ENCODE data around the gene FIBP. TPM values are rescaled to one million over a fixed set of nuclear protein-coding genes. Genes with fewer than 3 reads are reported as not detected.
A peak's percentile ranks its signal among the peaks of the same experiment; 100 is the strongest.

The FIBP gene
- total and polyA plus RNA-seq, 7 experiments from 2014 or later, result 25.9 to 78.3 (median 50.0) TPM

- ATAC-seq (no peak), DNase-seq (no peak)
- Mint-ChIP-seq H3K4me1 (peaks cover 23 to 52% (median 28%) of the 10 kb centered on the region in 7 donors), H3K27me3 (no peaks in the 10 kb centered on the region), H3K27ac (peak overlapping the region in 8 of 9 donors; percentile 59 to 93 (median 84)), H3K9me3 (no peaks in the 10 kb centered on the region), H3K36me3 (peaks cover 4 to 28% (median 13%) of the 10 kb centered on the region in 5 donors), H3K4me3 (peak overlapping the region; percentile 86 to 96 (median 93))
- Histone ChIP-seq H3K9me3 (ENCODE audit: control insufficient read depth in 2 of 3, low read length in 3 of 3) (no peaks in the 10 kb centered on the region), H3K27ac (ENCODE audit: low read depth, low read length) (peak overlapping the region; percentile 91), H3K4me1 (ENCODE audit: control insufficient read depth in 2 of 2, insufficient read depth in 2 of 2, low read length in 2 of 2) (peaks cover 26 to 28% of the 10 kb centered on the region in 2 donors), H3K27me3 (ENCODE audit: control insufficient read depth in 2 of 2, insufficient read depth in 2 of 2, low read length in 2 of 2) (no peaks in the 10 kb centered on the region), H3K4me3 (ENCODE audit: low read length) (peak overlapping the region; percentile 76), H3K36me3 (ENCODE audit: control insufficient read depth in 2 of 3, insufficient read depth in 3 of 3, low read length in 3 of 3) (peaks cover 0 to 45% (median 4%) of the 10 kb centered on the region in 3 experiments)
- POLR2A ChIA-PET, result interaction anchor here (1.0 to 5.7 kb wide), 6 partner anchors 31 to 60 kb away, joined by 3 to 54 read pairs (median 5); partner anchors contain the start of genes CCDC85B, FIBP and MUS81
- CTCF ChIA-PET, result interaction anchor here (0.5 to 1.7 kb wide), 5 partner anchors 30 to 160 kb away, joined by 3 to 5 read pairs (median 4); partner anchors contain the start of gene CCDC85B
- intact Hi-C loops (cut with micrococcal nuclease), result no loop called here
Measured at GRCh38 chr11:65920372-65920802, 32.1 kb upstream of the FIBP start.

DNA sequence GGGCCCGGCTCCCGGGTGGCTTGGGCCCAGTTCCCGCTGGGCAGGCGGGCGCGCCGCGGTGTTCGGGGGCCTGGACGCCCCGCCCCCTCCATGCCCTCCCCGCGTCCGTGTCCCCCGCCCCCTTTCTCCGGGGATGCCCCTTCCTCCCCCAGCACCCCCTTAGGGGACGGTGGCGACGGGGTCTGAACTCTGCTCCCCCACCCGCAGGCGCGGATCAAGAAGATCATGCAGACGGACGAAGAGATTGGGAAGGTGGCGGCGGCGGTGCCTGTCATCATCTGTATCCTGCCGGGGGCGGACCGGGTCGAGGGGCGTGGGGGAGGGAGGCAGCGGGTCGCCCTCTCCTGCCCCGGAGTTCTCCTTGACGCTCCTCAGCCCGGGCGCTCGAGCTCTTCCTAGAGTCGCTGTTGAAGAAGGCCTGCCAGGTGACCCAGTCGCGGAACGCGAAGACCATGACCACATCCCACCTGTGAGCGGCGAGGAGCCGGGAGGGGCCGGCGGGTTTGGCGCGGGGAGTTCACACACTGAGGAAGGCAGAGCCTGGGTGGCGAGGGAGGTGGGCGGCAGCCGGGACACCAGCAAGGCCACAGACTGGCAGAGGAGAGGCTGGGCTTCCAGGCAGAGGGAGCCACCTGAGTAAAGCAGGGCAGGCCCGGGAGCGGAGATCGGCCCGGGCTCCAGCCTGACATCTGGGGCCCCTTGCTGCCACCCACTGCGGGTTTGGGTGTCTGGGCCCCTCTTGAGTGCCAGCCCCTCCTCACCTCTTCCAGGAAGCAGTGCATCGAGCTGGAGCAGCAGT lies 31.5 kb upstream of the FIBP start:
- CTCF ChIA-PET, result interaction anchor here (0.5 to 1.7 kb wide), 5 partner anchors 29 to 160 kb away, joined by 3 to 5 read pairs (median 4); partner anchors contain the start of gene CCDC85B
- H3K9me3 Mint-ChIP-seq, result no peaks in the 10 kb centered on the region
- Histone ChIP-seq H3K36me3 (ENCODE audit: control insufficient read depth in 2 of 3, insufficient read depth in 3 of 3, low read length in 3 of 3) (peaks cover 0 to 43% (median 4%) of the 10 kb centered on the region in 3 experiments), H3K4me1 (ENCODE audit: control insufficient read depth in 2 of 2, insufficient read depth in 2 of 2, low read length in 2 of 2) (peaks cover 26 to 28% of the 10 kb centered on the region in 2 donors), H3K4me3 (ENCODE audit: low read length) (peak overlapping the region; percentile 76), H3K27me3 (ENCODE audit: control insufficient read depth in 2 of 2, insufficient read depth in 2 of 2, low read length in 2 of 2) (no peaks in the 10 kb centered on the region), H3K27ac (ENCODE audit: low read depth, low read length) (peak overlapping the region; percentile 91), H3K9me3 (ENCODE audit: control insufficient read depth in 2 of 3, low read length in 3 of 3) (no peaks in the 10 kb centered on the region)
- H3K36me3 Mint-ChIP-seq, result peaks cover 4 to 33% (median 13%) of the 10 kb centered on the region in 5 donors
- intact Hi-C loops (cut with micrococcal nuclease), result loop anchor here (1.0 kb wide), 15 partner anchors 9 to 349 kb away; partner anchors contain the start of genes BANF1 (in 2 of the 2), EIF1AD (in 2 of the 2), FOSL1 (in 2 of the 2) and PCNX3 (in 2 of the 2)
- H3K4me1 Mint-ChIP-seq, result peaks cover 28 to 58% (median 34%) of the 10 kb centered on the region in 7 donors
- ATAC-seq (peak; percentile 35), DNase-seq (peak in 1 of 9 donors; percentile 64)
- peak overlapping the region; percentile 86 to 96 (median 93) for H3K4me3 Mint-ChIP-seq
- POLR2A ChIA-PET, result interaction anchor here (0.8 to 5.7 kb wide), 7 partner anchors 13 to 60 kb away, joined by 3 to 54 read pairs (median 4); partner anchors contain the start of genes CCDC85B, FIBP and MUS81
- no peaks in the 10 kb centered on the region for H3K27me3 Mint-ChIP-seq
- H3K27ac Mint-ChIP-seq, result peak overlapping the region; percentile 77 to 93 (median 89)

DNA sequence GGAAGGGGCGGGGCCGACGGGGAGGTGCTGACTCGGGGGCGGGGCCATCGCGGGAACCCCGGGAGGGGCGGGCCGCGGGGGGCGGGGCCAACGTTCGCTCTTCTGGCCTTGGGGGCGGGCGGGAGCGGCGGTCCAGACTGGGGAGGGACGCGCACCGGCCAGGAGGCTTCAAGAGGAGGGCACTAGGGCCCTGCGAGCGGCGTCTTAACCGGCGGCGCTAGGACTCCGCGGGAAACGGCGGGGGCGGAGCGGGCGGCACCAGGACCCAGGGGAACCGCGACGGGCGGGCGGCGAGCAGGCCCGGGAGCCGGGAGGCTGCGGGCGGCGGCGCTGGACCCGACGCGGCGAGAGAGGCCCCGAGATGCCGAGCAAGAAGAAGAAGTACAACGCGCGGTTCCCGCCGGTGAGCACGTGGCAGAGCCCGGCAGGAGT lies 30.9 kb upstream of the FIBP start, which contains the start of gene DRAP1:
DRAP1 (plus strand) TSS at position 286 of the 432 bp plus-strand sequence; CDS start at position 362, 76 bp downstream.
- intact Hi-C loops (cut with micrococcal nuclease), result loop anchor here (1.0 kb wide), 15 partner anchors 9 to 349 kb away; partner anchors contain the start of genes BANF1 (in 2 of the 2), EIF1AD (in 2 of the 2), FOSL1 (in 2 of the 2) and PCNX3 (in 2 of the 2)
- Histone ChIP-seq H3K9me3 (ENCODE audit: control insufficient read depth in 2 of 3, low read length in 3 of 3) (no peaks in the 10 kb centered on the region), H3K4me1 (ENCODE audit: control insufficient read depth in 2 of 2, insufficient read depth in 2 of 2, low read length in 2 of 2) (peaks cover 26 to 28% of the 10 kb centered on the region in 2 donors), H3K27ac (ENCODE audit: low read depth, low read length) (peak within 1 kb of the TSS; percentile 95), H3K36me3 (ENCODE audit: control insufficient read depth in 2 of 3, insufficient read depth in 3 of 3, low read length in 3 of 3) (peaks cover 0 to 37% (median 4%) of the 10 kb centered on the region in 3 experiments), H3K4me3 (ENCODE audit: low read length) (peak within 1 kb of the TSS; percentile 83), H3K27me3 (ENCODE audit: control insufficient read depth in 2 of 2, insufficient read depth in 2 of 2, low read length in 2 of 2) (no peaks in the 10 kb centered on the region)
- Mint-ChIP-seq H3K36me3 (peaks cover 4 to 33% (median 13%) of the 10 kb centered on the region in 5 donors), H3K4me1 (peaks cover 32 to 61% (median 35%) of the 10 kb centered on the region in 7 donors), H3K27me3 (no peaks in the 10 kb centered on the region), H3K9me3 (no peaks in the 10 kb centered on the region), H3K4me3 (peak within 1 kb of the TSS; percentile 86 to 96 (median 93)), H3K27ac (peak within 1 kb of the TSS; percentile 79 to 96 (median 90))
- ATAC-seq, result peak; percentile 93
- CTCF ChIA-PET, result interaction anchor here (1.3 to 2.3 kb wide), 3 partner anchors 23 to 32 kb away, joined by 3 to 13 read pairs (median 4); partner anchors contain the start of gene CCDC85B
- peak; percentile 95 to 98 (median 97) for DNase-seq
- POLR2A ChIA-PET, result interaction anchor here (0.8 to 5.7 kb wide), 18 partner anchors 10 to 86 kb away, joined by 3 to 54 read pairs (median 6); partner anchors contain the start of genes CCDC85B, FIBP, MUS81 and SART1

DNA sequence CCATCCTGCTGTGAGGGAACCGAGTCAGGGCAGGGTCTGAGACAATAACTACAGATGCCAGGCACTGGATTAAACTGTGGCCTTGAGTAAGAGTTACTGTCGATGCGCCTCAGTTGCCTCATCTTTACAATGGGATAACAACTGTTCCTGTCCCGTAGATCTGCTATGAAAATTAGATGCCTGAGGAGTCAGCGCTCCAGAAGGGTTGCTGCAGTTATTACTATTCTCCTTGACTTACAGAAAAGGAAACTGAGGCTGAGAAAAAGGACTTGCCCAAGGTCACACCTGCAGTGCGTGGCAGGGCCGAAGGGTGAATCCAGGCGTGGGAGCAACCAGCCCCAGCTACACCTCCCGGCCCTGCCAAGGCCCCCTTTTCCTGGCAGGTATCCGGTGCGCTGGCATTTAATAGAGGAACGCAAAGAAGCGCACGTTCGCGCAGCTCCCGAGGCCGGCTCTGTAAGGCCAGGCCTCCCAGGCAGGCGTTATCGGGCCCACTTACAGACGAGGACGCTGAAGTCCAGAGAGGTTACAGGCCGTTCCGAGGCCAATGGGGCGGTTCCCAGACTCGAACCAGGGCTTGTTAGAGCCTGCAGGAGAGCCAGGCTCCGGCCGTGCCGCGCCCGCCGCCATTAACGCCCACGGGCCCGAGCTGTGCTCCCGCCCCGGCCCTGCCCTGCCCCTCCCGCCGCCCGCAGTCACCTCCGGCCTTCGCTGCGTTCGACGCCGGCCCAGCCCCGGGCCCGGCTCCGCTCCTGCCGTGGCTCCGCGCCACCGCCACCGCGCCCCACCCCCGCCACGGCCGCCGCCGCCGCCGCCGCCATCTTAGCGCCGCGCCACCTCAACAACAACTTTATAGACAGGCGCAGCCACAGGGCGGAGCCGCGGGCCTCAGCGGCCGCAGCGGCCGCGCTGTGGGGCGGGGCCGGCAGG lies 30.2 kb upstream of the FIBP start, which contains the start of gene C11orf68:
C11orf68 (minus strand) TSS at position 852 of the 930 bp plus-strand sequence; CDS start at position 821, 31 bp downstream.
- peak within 1 kb of the TSS; percentile 86 to 96 (median 93) for H3K4me3 Mint-ChIP-seq
- intact Hi-C loops (cut with micrococcal nuclease), result loop anchor here (1.0 kb wide), 15 partner anchors 10 to 350 kb away; partner anchors contain the start of genes BANF1 (in 2 of the 2), EIF1AD (in 2 of the 2), FOSL1 (in 2 of the 2) and PCNX3 (in 2 of the 2)
- Histone ChIP-seq H3K27me3 (ENCODE audit: control insufficient read depth in 2 of 2, insufficient read depth in 2 of 2, low read length in 2 of 2) (no peaks in the 10 kb centered on the region), H3K4me1 (ENCODE audit: control insufficient read depth in 2 of 2, insufficient read depth in 2 of 2, low read length in 2 of 2) (peaks cover 26 to 28% of the 10 kb centered on the region in 2 donors), H3K9me3 (ENCODE audit: control insufficient read depth in 2 of 3, low read length in 3 of 3) (no peaks in the 10 kb centered on the region), H3K27ac (ENCODE audit: low read depth, low read length) (peak within 1 kb of the TSS; percentile 95), H3K4me3 (ENCODE audit: low read length) (peak within 1 kb of the TSS; percentile 83), H3K36me3 (ENCODE audit: control insufficient read depth in 2 of 3, insufficient read depth in 3 of 3, low read length in 3 of 3) (peaks cover 0 to 36% (median 4%) of the 10 kb centered on the region in 3 experiments)
- peaks cover 32 to 60% (median 34%) of the 10 kb centered on the region in 7 donors for H3K4me1 Mint-ChIP-seq
- peaks cover 4 to 32% (median 11%) of the 10 kb centered on the region in 5 donors for H3K36me3 Mint-ChIP-seq
- H3K27ac Mint-ChIP-seq, result peak within 1 kb of the TSS; percentile 79 to 96 (median 90)
- CTCF ChIA-PET, result interaction anchor here (0.6 to 2.3 kb wide), 5 partner anchors 20 to 31 kb away, joined by 3 to 13 read pairs (median 4); partner anchors contain the start of gene CCDC85B
- no peaks in the 10 kb centered on the region for H3K9me3 Mint-ChIP-seq
- DNase-seq (peak in 1 of 9 donors; percentile 38), ATAC-seq (peak; percentile 3)
- H3K27me3 Mint-ChIP-seq, result no peaks in the 10 kb centered on the region
- POLR2A ChIA-PET, result interaction anchor here (0.6 to 2.5 kb wide), 18 partner anchors 10 to 153 kb away, joined by 3 to 54 read pairs (median 6); partner anchors contain the start of genes CCDC85B, FIBP, FOSL1 and MUS81

GRCh38 chr11:65917434-65918210 lies 29.4 kb upstream of the FIBP start:
- intact Hi-C loops (cut with micrococcal nuclease), result no loop called here
- ATAC-seq, result no peak
- peak overlapping the region; percentile 86 to 96 (median 90) for H3K4me3 Mint-ChIP-seq
- Histone ChIP-seq H3K36me3 (ENCODE audit: control insufficient read depth in 2 of 3, insufficient read depth in 3 of 3, low read length in 3 of 3) (peaks cover 0 to 29% (median 2%) of the 10 kb centered on the region in 3 experiments), H3K27me3 (ENCODE audit: control insufficient read depth in 2 of 2, insufficient read depth in 2 of 2, low read length in 2 of 2) (no peaks in the 10 kb centered on the region), H3K9me3 (ENCODE audit: control insufficient read depth in 2 of 3, low read length in 3 of 3) (no peaks in the 10 kb centered on the region), H3K27ac (ENCODE audit: low read depth, low read length) (peak overlapping the region; percentile 95), H3K4me1 (ENCODE audit: control insufficient read depth in 2 of 2, insufficient read depth in 2 of 2, low read length in 2 of 2) (peaks cover 26 to 28% of the 10 kb centered on the region in 2 donors), H3K4me3 (ENCODE audit: low read length) (peak overlapping the region; percentile 83)
- no peaks in the 10 kb centered on the region for H3K9me3 Mint-ChIP-seq
- H3K36me3 Mint-ChIP-seq, result peaks cover 3 to 27% (median 7%) of the 10 kb centered on the region in 5 donors
- no peaks in the 10 kb centered on the region for H3K27me3 Mint-ChIP-seq
- H3K27ac Mint-ChIP-seq, result peak overlapping the region in 8 of 9 donors; percentile 74 to 94 (median 88)
- ChIA-PET POLR2A (interaction anchor here (0.6 to 2.5 kb wide), 22 partner anchors 9 to 281 kb away, joined by 3 to 54 read pairs (median 4); partner anchors contain the start of genes CCDC85B, FIBP, FOSL1 and MUS81), CTCF (interaction anchor here (0.6 to 2.3 kb wide), 5 partner anchors 19 to 30 kb away, joined by 3 to 13 read pairs (median 4); partner anchors contain the start of gene CCDC85B)
- DNase-seq, result no peak
- H3K4me1 Mint-ChIP-seq, result peaks cover 29 to 52% (median 30%) of the 10 kb centered on the region in 7 donors
